RPMI8226 (cell line): ENCODE measurements around the gene SMURF1.

Experiments used
- DNase-seq: peaks from one replicate; pipeline ENCODE4 v3.0.0-alpha.2; 2015

Gene SMURF1

GRCh38 chr7:99141841-99142726, 1.8 kb downstream of the SMURF1 start:
- DNase-seq = peak; percentile 20

DNA sequence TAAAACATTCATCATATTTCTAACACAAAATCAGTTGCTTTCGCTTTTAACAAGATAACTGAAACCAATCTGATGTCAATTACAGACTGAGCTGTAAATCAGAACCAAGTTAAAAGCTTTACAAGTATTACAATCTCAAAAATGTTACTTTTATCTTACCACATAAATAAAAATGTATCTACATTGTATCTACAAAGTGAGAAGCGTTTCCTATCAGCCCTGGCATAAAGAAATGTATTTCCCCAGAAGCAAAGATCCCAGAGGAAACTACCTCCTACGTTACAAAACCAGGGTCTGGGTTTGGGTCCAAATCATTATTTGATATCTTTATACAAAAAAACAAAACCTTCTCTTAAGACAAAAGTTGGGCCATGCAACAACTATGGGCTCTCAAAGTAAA, 2.6 kb downstream of the SMURF1 start:
- DNase-seq = no peak

- no peak for DNase-seq
Measured at GRCh38 chr7:99140813-99141212, 3.1 kb downstream of the SMURF1 start.

- no peak for DNase-seq
Measured at GRCh38 chr7:99139036-99139435, 4.9 kb downstream of the SMURF1 start.

DNA sequence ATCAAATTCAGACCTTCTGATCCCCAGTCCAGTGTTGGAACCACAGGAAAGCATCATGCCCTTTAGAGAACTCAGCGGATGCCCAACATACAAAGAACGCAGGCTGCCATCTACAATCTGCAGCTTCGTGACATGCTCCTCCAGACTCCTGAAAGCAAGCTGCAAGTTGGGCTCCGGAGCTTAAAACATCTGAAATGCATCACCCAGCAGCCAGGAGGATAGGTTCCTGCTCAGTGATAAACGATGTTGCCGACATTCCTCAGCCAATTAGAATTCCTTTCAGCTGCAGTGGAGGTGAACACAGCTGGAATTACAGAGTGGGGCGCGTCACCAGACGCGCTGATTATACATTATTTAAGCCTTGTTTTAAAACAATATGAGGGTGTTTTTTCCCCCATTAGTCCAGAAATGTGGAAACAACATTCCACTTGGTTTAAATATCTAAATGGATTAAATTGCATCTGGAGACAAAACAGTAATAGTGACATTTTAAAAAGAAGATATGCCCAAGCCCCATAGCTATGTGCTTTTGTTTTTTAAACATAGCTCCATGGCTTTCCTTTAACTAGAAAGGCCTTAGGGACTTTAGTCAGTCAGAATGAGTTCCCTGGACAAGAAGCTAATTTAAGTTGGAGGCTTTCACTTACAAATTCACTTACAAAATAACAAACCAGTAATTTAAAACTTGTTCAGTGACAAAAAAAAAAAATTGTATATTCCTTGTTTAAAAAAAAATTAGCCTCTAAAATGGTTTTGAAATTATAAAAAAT, 6.3 kb downstream of the SMURF1 start:
- no peak for DNase-seq

GRCh38 chr7:99135938-99136337, 8.0 kb downstream of the SMURF1 start:
- DNase-seq = no peak

DNA sequence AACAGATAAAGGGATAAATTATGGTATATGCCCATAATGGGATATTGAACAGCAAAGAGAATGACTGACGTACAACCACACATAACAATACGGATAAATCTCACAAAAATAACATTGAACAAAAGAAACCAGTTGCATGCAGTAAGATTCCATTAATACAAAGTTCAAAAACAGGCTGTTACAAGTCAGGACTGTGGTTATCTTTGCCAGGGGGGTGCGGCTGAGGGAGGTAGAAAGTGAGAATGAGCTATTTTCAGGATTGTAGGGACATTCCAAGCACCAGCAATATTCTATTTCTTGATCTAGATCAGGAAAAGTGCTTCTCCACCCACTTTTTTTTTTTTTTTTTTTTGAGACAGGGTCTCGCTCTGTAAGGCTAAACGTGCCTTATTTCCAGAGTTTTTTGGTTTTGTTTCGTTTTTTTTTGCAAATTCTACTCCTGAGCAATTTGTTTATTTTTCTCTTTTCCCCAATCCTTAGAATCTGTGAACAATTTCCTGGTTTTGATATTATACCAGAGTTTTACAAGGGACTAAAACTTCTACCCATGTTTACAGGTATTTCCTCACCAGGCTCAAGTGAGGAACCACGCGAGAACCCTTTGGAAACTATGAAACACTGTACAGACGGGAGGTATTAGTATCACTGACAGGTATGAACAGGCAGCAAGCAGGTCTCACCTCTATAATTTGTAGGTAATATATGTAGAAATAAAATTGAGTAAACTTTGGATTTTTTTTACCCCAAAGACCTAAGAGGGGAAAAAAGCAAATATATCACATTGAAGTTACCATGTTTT, 9.9 kb downstream of the SMURF1 start:
- no peak for DNase-seq

DNA sequence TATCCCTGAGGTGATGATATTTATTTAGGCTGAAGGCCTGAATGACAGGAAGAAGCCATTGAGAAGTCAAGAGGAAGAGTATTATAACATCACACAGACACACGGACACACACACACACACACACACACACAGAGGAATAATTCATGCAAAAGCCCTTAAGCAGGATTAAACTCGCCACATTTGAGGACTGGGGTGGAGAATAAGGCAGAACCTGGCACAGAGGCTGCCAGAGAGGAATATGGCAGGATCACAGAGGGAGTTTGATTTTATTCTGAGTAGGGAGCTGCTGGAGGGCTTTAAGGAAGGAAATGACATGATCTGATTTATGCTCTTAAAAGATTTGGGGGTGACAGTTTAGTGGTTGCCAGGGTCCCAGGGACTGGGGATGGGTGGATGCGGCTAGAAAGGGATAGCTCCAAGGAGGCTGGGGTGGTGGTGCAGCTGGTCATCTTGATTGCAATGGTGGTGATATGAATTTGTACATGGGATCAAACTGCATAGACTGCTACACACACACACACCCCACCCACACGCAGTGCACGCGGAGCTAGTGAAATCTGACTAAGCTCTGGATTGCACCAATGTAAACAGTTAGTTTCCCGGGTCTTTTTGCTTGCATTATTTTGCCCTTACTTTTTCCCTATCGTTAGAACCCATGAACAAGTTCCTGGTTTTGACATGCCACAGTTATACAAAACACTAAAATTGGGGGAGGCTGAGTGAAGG, 11.2 kb downstream of the SMURF1 start:
- DNase-seq = no peak

DNA sequence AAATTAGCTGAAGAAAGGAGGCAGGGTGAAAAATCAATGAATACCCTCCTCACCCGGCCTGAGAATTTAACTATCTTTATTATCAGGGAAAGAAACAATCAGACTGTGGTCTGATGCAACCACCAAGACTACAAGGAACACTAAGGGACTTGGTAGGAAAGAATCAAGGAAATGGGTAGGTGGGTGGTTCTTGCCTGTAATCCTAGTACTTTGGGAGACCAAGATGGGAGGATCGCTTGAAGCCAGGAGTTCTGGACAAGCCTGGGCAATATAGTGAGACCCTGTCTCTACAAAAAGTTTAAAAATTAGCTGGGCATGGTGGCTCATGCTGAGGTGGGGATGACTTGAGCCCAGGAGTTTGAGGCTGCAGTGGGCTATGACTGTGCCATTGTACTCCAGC, 12.6 kb downstream of the SMURF1 start:
- DNase-seq = no peak

GRCh38 chr7:99129536-99129935, 14.4 kb downstream of the SMURF1 start:
- no peak for DNase-seq

GRCh38 chr7:99129001-99129400, 14.9 kb downstream of the SMURF1 start:
- no peak for DNase-seq

GRCh38 chr7:99128076-99128950, 15.6 kb downstream of the SMURF1 start:
- no peak for DNase-seq

- no peak for DNase-seq
Measured at GRCh38 chr7:99127636-99128035, 16.3 kb downstream of the SMURF1 start.

DNA sequence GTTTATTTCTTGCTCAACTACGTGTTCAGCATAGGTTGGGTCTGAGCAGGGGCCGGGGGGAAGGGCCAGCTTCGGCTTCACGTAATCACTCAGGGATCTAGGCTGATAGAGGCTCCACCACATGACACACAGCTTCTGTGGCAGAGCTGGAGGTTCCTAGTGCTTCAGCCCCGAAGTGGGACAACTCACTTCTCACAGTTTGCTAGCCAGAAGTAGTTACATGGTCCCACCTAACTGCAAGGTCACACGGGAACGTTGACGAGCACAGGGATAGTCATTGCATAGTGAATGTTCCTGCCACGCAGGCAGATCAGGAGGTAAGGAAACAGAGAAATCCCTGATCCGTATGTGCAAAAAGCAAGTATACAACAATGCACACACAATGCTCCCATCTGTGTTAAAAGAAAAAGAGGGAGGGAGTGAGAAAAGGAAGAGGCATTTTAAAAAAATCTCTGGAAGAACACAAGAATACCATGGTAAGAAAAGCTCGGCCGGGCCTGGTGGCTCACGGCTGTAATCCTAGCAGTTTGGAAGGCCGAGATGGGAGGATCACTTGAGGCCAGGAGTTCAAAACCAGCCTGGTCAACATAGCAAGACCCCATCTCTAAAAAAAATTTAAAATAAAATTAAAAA, 16.9 kb downstream of the SMURF1 start:
- no peak for DNase-seq

- no peak for DNase-seq
Measured at GRCh38 chr7:99125505-99125865, 18.4 kb downstream of the SMURF1 start.

DNA sequence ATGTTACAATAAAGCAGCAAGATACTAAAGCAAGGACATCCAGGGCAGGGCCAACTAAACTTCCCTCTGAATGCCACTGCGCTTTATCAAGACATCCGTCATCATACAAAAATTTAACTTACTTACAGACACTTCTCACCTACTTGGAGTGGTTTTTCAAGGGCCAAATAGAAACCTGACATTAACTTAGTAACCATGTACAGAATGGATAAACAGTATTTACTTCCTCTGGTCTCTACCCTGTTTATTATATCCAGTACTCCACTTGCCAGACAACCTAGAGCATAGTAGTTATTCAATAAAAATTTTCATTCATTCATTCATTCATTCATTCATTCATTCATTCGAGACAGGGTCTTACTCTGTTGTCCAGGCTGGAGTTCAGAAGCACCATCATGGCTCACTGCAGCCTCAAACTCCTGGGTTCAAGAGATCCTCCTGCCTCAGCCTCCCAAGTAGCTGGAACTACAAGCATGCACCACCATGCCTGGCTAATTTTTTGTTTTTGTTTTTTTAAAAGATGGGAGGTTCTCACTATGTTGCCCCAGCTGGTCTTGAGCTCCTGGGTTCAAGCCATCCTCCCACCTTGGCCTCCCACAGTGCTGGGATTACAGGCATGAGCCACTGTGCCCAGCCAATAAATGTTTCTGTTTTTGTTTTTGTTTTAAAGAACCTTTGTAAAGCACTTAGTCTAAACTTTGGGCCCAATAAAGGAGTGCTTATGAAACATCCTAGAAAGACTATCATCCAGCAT, 19.0 kb downstream of the SMURF1 start:
- no peak for DNase-seq

DNA sequence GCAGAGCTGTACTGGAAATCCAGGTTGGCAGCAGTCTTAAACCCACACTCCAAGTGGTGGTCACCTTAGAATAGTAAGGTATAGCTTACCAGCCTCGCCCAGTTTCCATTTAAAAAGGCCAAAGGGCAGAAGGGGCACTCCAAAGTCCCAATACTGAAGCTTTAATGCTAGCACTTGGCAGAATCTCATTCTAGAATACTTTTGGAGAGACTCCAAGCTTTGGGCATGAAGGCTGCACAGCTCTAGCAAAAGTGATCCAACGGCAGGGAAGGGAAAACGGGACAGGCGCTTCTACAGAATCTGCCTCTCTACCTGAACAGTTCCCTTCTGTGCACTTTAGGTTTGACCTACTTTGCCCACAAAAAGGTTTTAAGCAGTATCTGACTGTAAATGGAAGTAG, 19.7 kb downstream of the SMURF1 start:
- no peak for DNase-seq

GRCh38 chr7:99123571-99124033, 20.3 kb downstream of the SMURF1 start:
- DNase-seq = no peak

DNA sequence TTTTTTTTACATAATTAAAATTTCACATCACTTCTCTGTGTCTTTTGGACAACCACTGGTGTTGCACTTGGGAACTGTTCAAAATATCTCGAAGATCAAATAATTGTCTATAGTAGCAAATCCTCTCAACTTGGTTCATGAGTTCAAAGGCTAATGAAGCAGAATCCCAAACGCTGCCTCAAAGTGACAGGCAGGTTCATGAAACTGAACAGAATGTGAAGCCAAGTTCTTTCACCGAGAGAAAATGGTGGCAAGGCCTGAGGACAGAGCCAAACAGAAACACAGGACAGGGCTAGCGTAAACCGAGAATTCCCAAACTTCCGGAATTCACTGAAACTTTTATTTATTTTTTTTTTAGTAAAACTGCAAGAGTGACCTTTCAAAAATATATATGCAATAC, 21.1 kb downstream of the SMURF1 start:
- DNase-seq = no peak

- DNase-seq = no peak
Measured at GRCh38 chr7:99121496-99122021, 22.3 kb downstream of the SMURF1 start.
